Measurements from ENCODE around the gene PCGF3. TPM values are rescaled to one million over a fixed set of nuclear protein-coding genes. Genes with fewer than 3 reads are reported as not detected.
"Not testable (repeated sequence)": the region's sequence is repeated elsewhere in the genome, so short reads cannot be mapped to it uniquely, and the experiment has no call there.

Gene PCGF3
- total RNA-seq, 1 donor from 2014 or later, result 64.3 TPM

DNA sequence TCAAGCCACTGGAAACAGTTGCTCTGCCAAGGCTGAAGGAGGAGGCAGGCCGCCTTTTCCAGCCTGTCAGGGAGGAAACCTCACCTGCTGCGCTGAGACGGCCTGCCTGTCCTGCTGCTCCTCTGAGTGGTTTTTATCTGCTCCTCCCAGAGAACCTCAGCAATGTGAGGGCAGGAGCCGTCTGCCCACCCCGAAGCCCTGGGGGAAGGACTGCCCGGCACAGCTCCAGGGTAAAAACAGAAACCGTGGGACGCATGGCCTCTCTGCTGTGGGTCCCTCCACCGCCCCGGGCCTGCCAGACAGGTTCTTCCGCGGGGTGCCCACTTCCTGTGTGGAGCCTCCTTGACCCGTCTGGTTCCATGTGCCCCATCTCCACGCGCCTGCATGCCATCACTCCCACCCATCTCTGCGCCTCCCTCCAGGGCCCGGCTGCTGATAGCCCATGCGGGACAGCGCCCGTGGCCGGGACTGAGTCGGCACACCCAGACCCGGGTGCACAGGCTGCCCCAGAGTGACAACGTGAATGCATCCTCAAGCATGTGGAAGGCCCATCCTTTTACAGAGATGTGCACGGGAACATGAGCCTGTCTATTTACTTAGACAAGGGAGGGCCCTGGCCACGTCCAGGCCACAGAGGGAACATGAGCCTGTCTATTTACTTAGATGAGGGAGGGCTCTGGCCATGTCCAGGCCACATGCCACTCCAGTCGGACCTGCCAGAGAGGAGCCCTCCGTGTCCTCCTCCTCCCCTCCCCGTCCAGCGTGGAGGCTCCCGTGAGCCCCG lies 12.7 kb upstream of the PCGF3 start:
- TF ChIP-seq, protein P1, sequence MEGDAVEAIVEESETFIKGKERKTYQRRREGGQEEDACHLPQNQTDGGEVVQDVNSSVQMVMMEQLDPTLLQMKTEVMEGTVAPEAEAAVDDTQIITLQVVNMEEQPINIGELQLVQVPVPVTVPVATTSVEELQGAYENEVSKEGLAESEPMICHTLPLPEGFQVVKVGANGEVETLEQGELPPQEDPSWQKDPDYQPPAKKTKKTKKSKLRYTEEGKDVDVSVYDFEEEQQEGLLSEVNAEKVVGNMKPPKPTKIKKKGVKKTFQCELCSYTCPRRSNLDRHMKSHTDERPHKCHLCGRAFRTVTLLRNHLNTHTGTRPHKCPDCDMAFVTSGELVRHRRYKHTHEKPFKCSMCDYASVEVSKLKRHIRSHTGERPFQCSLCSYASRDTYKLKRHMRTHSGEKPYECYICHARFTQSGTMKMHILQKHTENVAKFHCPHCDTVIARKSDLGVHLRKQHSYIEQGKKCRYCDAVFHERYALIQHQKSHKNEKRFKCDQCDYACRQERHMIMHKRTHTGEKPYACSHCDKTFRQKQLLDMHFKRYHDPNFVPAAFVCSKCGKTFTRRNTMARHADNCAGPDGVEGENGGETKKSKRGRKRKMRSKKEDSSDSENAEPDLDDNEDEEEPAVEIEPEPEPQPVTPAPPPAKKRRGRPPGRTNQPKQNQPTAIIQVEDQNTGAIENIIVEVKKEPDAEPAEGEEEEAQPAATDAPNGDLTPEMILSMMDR (conservative IDR thresholded peaks at IDR 0.05), result no peak
- Mint-ChIP-seq H3K27me3 (peaks cover 6% of the 10 kb centered on the region), H3K4me3 (no peak overlapping the region), H3K9me3 (no peaks in the 10 kb centered on the region), H3K36me3 (no peaks in the 10 kb centered on the region), H3K4me1 (ENCODE audit: unreplicated experiment) (no peaks in the 10 kb centered on the region), H3K27ac (no peak overlapping the region)
- DNase-seq (ENCODE audit: extremely low spot score, unreplicated experiment), result no peak

DNA sequence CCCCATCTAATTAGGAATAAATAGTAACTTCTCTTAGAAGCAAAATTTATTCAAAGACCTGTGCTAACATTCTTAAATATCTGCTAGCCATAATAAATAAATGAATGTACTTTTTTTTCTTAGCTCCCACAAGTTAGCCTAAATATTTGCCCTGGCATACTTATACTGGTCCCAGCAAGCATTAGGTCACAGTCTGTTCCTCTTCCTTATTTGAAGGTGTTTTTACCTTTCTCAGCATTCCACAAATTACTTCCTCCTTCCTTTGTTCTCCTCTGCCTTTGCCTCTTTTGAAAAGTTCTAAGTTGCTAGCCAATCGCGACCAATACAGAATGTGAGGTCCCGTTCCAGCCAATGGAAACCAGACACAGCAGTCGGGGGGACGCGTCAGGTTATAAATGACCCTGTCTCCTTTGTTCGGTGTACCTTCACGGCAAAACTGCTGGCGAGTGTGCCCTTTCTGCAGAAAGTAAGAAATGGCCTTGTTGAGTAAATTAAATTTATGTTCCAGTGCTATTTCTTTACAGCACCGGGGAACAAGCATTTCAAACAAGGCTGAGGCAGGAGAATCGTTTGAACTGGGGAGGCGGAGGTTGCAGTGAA lies 11.2 kb upstream of the PCGF3 start:
- H3K4me3 Mint-ChIP-seq; H3K27me3 Mint-ChIP-seq; H3K27ac Mint-ChIP-seq; H3K36me3 Mint-ChIP-seq; DNase-seq (ENCODE audit: extremely low spot score, unreplicated experiment); H3K4me1 Mint-ChIP-seq (ENCODE audit: unreplicated experiment); H3K9me3 Mint-ChIP-seq: not testable (repeated sequence)

DNA sequence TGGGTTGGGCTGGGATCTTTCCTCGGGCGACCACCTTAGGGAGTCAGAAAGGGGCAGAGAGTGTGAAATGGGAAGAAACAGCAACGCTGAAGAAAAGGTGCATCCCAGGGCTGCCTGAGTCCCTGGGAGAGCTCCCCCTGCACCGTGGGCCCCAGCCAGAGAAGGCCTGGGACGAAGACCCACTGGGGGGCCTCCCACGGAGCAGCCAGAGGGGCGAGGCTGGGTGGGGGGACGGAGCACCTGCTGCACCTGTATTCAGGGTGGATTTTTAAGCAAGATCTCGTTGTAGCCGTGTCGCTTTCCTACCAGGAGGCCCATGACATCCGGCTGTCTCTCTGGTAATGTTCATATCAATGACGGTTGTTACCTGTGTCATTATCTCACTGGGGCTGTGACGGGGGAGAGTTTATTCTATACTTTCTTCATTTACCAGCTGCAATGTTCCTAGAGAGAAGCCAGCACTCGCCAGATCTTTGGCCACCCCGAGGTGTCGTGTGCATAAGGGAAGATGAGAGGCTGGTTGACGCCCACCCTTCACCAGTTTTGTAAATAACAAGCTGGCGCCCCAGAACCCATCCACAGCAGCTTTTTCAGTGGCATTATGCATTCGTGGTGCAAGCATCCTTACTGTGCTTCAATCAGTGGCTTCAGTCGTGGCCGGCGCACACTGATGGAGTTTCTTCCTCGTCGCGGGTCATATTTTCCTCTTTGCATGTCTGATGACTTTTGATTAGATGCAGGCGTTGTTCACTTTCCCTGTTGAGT lies 5.6 kb upstream of the PCGF3 start:
- H3K27ac Mint-ChIP-seq, result no peak overlapping the region
- H3K27me3 Mint-ChIP-seq, result peaks cover 5% of the 10 kb centered on the region
- DNase-seq (ENCODE audit: extremely low spot score, unreplicated experiment), result no peak
- H3K36me3 Mint-ChIP-seq, result no peaks in the 10 kb centered on the region
- H3K4me3 Mint-ChIP-seq, result no peak overlapping the region
- no peaks in the 10 kb centered on the region for H3K4me1 Mint-ChIP-seq (ENCODE audit: unreplicated experiment)
- H3K9me3 Mint-ChIP-seq, result no peaks in the 10 kb centered on the region
- TF ChIP-seq, protein P1 (conservative IDR thresholded peaks at IDR 0.05), result no peak

DNA sequence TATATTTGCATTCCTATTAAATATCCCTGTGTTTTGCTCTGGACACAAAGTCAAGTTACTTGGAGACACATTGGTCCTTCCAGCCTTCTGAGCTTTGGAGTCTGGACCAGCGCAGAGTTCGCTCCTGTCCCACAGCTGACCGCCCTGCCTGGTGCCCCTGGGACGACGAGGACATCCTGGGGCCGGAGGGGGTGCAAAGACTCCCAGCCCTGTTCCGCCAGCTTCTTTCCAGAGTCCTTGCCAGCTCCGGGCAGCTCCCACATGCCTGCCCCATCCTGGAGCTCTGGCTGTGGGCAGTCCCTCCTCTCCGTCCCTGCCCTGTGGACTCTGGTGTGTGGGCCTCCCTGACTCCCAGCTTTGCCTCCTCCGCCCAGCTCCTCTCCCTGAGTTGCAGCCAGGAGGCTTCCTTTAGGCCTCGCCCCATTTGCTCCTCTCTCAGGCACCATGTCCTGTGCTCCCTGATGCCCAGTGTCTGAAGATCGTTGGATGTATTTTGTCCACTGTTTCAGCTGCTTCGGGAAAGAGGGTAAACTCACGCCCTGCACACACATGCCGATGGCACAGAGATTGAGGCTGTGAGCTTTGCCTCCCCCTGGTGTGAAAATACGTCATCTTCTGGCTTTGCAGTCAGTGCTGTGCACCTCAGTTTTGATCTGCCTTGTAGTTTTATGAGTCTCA lies 4.9 kb upstream of the PCGF3 start:
- no peak overlapping the region for H3K27ac Mint-ChIP-seq
- peaks cover 5% of the 10 kb centered on the region for H3K27me3 Mint-ChIP-seq
- TF ChIP-seq, protein P1 (conservative IDR thresholded peaks at IDR 0.05), result no peak
- no peaks in the 10 kb centered on the region for H3K4me1 Mint-ChIP-seq (ENCODE audit: unreplicated experiment)
- DNase-seq (ENCODE audit: extremely low spot score, unreplicated experiment), result no peak
- no peaks in the 10 kb centered on the region for H3K36me3 Mint-ChIP-seq
- H3K9me3 Mint-ChIP-seq, result no peaks in the 10 kb centered on the region
- no peak overlapping the region for H3K4me3 Mint-ChIP-seq

DNA sequence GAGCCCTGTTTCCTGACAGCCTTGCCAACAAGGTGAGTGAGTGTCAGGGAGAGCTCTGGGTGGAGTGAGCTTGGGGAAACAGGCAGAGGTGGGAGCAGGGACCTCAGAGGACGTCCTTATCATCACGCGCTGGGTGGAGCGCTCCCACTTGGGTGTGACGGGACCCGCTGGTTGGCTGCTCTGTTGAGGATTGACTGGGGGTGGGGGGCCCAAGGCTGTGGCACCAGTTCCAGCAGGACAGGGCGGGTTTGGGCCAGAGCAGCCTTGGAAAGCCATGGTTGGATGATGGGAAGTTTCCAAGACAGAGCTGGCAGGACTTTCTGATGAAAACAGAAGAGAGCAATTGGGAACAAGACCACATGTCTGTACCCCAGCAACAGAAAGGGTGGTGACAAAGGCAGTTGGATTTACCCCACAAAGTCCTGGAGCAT lies 3.0 kb upstream of the PCGF3 start:
- no peak overlapping the region for H3K27ac Mint-ChIP-seq
- no peaks in the 10 kb centered on the region for H3K36me3 Mint-ChIP-seq
- no peak overlapping the region for H3K4me3 Mint-ChIP-seq
- H3K27me3 Mint-ChIP-seq, result peaks cover 5% of the 10 kb centered on the region
- DNase-seq (ENCODE audit: extremely low spot score, unreplicated experiment), result no peak
- H3K9me3 Mint-ChIP-seq, result no peaks in the 10 kb centered on the region
- no peaks in the 10 kb centered on the region for H3K4me1 Mint-ChIP-seq (ENCODE audit: unreplicated experiment)
- TF ChIP-seq, protein P1 (conservative IDR thresholded peaks at IDR 0.05), result no peak
